Neuron (in vitro differentiated cells): ENCODE data around the gene CHN2.

Experiments used
- H2AFZ ChIP-seq: one replicate; pipeline ENCODE4 v1.6.1; 2013; ENCODE audit warnings: low read depth, mild to moderate bottlenecking, inconsistent platforms, low read length, moderate library complexity
- H3K27me3 ChIP-seq: one replicate; pipeline ENCODE4 v1.6.1; 2013; ENCODE audit warnings: low read length; ENCODE audit not compliant: insufficient read depth
- H3K36me3 ChIP-seq: one replicate; pipeline ENCODE4 v1.6.1; 2013; ENCODE audit warnings: low read length; ENCODE audit not compliant: insufficient read depth
- H3K4me1 ChIP-seq: one replicate; pipeline ENCODE4 v1.6.1; 2013; ENCODE audit warnings: low read length; ENCODE audit not compliant: insufficient read depth
- H3K4me3 ChIP-seq: 2 replicates; pipeline ENCODE4 v1.5.1; 2013; ENCODE audit warnings: mild to moderate bottlenecking, low read length, moderate library complexity
- H3K9me3 ChIP-seq: one replicate; pipeline ENCODE4 v1.6.1; 2013; ENCODE audit warnings: low read length

Gene CHN2

GRCh38 chr7:29398011-29398410, 203.4 kb downstream of the CHN2 start:
- H3K9me3 ChIP-seq: no peaks in the 10 kb centered on the region
- H3K4me3 ChIP-seq: no peak overlapping the region
- H3K27me3 ChIP-seq: no peaks in the 10 kb centered on the region
- no peaks in the 10 kb centered on the region for H3K36me3 ChIP-seq
- no peaks in the 10 kb centered on the region for H3K4me1 ChIP-seq
- no peak overlapping the region for H2AFZ ChIP-seq

- no peaks in the 10 kb centered on the region for H3K4me1 ChIP-seq
- no peaks in the 10 kb centered on the region for H3K36me3 ChIP-seq
- H3K9me3 ChIP-seq: no peaks in the 10 kb centered on the region
- H2AFZ ChIP-seq: no peak overlapping the region
- H3K27me3 ChIP-seq: no peaks in the 10 kb centered on the region
- no peak overlapping the region for H3K4me3 ChIP-seq
Observed at GRCh38 chr7:29400437-29400836, 205.9 kb downstream of the CHN2 start.

GRCh38 chr7:29401769-29402168, 207.2 kb downstream of the CHN2 start:
- no peak overlapping the region for H3K4me3 ChIP-seq
- H2AFZ ChIP-seq: no peak overlapping the region
- H3K4me1 ChIP-seq: no peaks in the 10 kb centered on the region
- no peaks in the 10 kb centered on the region for H3K27me3 ChIP-seq
- H3K9me3 ChIP-seq: no peaks in the 10 kb centered on the region
- H3K36me3 ChIP-seq: no peaks in the 10 kb centered on the region

- H3K27me3 ChIP-seq: no peaks in the 10 kb centered on the region
- H3K9me3 ChIP-seq: no peaks in the 10 kb centered on the region
- no peak overlapping the region for H2AFZ ChIP-seq
- H3K36me3 ChIP-seq: no peaks in the 10 kb centered on the region
- no peaks in the 10 kb centered on the region for H3K4me1 ChIP-seq
- no peak overlapping the region for H3K4me3 ChIP-seq
Observed at GRCh38 chr7:29405891-29406290, 211.3 kb downstream of the CHN2 start.

GRCh38 chr7:29406366-29406765, 211.8 kb downstream of the CHN2 start:
- no peaks in the 10 kb centered on the region for H3K4me1 ChIP-seq
- H3K36me3 ChIP-seq: no peaks in the 10 kb centered on the region
- no peak overlapping the region for H2AFZ ChIP-seq
- no peaks in the 10 kb centered on the region for H3K27me3 ChIP-seq
- H3K4me3 ChIP-seq: no peak overlapping the region
- no peaks in the 10 kb centered on the region for H3K9me3 ChIP-seq

- Histone ChIP-seq H2AFZ (no peak overlapping the region), H3K4me3 (no peak overlapping the region), H3K9me3 (no peaks in the 10 kb centered on the region), H3K27me3 (no peaks in the 10 kb centered on the region), H3K4me1 (no peaks in the 10 kb centered on the region), H3K36me3 (no peaks in the 10 kb centered on the region)
Observed at GRCh38 chr7:29408841-29409243, 214.3 kb downstream of the CHN2 start.

GRCh38 chr7:29410996-29411395, 216.4 kb downstream of the CHN2 start:
- H3K4me1 ChIP-seq: no peaks in the 10 kb centered on the region
- H2AFZ ChIP-seq: no peak overlapping the region
- H3K4me3 ChIP-seq: no peak overlapping the region
- no peaks in the 10 kb centered on the region for H3K9me3 ChIP-seq
- no peaks in the 10 kb centered on the region for H3K36me3 ChIP-seq
- H3K27me3 ChIP-seq: no peaks in the 10 kb centered on the region

- H3K36me3 ChIP-seq: no peaks in the 10 kb centered on the region
- no peaks in the 10 kb centered on the region for H3K27me3 ChIP-seq
- H2AFZ ChIP-seq: no peak overlapping the region
- H3K4me3 ChIP-seq: no peak overlapping the region
- no peaks in the 10 kb centered on the region for H3K9me3 ChIP-seq
- H3K4me1 ChIP-seq: no peaks in the 10 kb centered on the region
Observed at GRCh38 chr7:29412912-29413311, 218.3 kb downstream of the CHN2 start.

- Histone ChIP-seq H3K4me1 (no peaks in the 10 kb centered on the region), H3K4me3 (no peak overlapping the region), H2AFZ (no peak overlapping the region), H3K27me3 (no peaks in the 10 kb centered on the region), H3K36me3 (no peaks in the 10 kb centered on the region), H3K9me3 (no peaks in the 10 kb centered on the region)
Observed at GRCh38 chr7:29413626-29414136, 219.1 kb downstream of the CHN2 start.

- H3K36me3 ChIP-seq: no peaks in the 10 kb centered on the region
- no peaks in the 10 kb centered on the region for H3K4me1 ChIP-seq
- no peak overlapping the region for H2AFZ ChIP-seq
- no peaks in the 10 kb centered on the region for H3K9me3 ChIP-seq
- no peaks in the 10 kb centered on the region for H3K27me3 ChIP-seq
- H3K4me3 ChIP-seq: no peak overlapping the region
Observed at GRCh38 chr7:29414216-29414615, 219.6 kb downstream of the CHN2 start.

- Histone ChIP-seq H3K27me3 (no peaks in the 10 kb centered on the region), H3K36me3 (no peaks in the 10 kb centered on the region), H2AFZ (no peak overlapping the region), H3K9me3 (no peaks in the 10 kb centered on the region), H3K4me3 (no peak overlapping the region), H3K4me1 (no peaks in the 10 kb centered on the region)
Observed at GRCh38 chr7:29415215-29415614, 220.6 kb downstream of the CHN2 start.

GRCh38 chr7:29416276-29416937, 221.8 kb downstream of the CHN2 start:
- no peaks in the 10 kb centered on the region for H3K36me3 ChIP-seq
- H3K9me3 ChIP-seq: no peaks in the 10 kb centered on the region
- no peaks in the 10 kb centered on the region for H3K4me1 ChIP-seq
- no peak overlapping the region for H3K4me3 ChIP-seq
- no peaks in the 10 kb centered on the region for H3K27me3 ChIP-seq
- H2AFZ ChIP-seq: no peak overlapping the region

GRCh38 chr7:29416938-29417305, 222.3 kb downstream of the CHN2 start:
- no peaks in the 10 kb centered on the region for H3K4me1 ChIP-seq
- H2AFZ ChIP-seq: no peak overlapping the region
- H3K27me3 ChIP-seq: no peaks in the 10 kb centered on the region
- no peaks in the 10 kb centered on the region for H3K9me3 ChIP-seq
- no peak overlapping the region for H3K4me3 ChIP-seq
- no peaks in the 10 kb centered on the region for H3K36me3 ChIP-seq

GRCh38 chr7:29418056-29418455, 223.5 kb downstream of the CHN2 start:
- H3K27me3 ChIP-seq: no peaks in the 10 kb centered on the region
- no peak overlapping the region for H2AFZ ChIP-seq
- H3K4me3 ChIP-seq: no peak overlapping the region
- H3K9me3 ChIP-seq: no peaks in the 10 kb centered on the region
- H3K4me1 ChIP-seq: no peaks in the 10 kb centered on the region
- H3K36me3 ChIP-seq: no peaks in the 10 kb centered on the region
